Activated CD4-positive, alpha-beta T cell treated with anti-CD3 and anti-CD28 coated beads, Interleukin-2, amount 50 U/mL, for 16 hours (primary cell): Measurements from ENCODE around the gene TBCE.

Experiments
- DNase-seq: peaks from one replicate; pipeline ENCODE4 v3.0.0-alpha.2; 2020

TBCE gene

GRCh38 chr1:235367000-235367908, at the start of gene TBCE:
Gene TBCE (plus strand): TSS chr1:235367427. CDS start chr1:235380050, 12,623 bp downstream.
- DNase-seq: peak; percentile 95

- DNase-seq: no peak
Observed at GRCh38 chr1:235319255-235319654, 48.0 kb upstream of the TBCE start.

- no peak for DNase-seq
Observed at GRCh38 chr1:235320521-235321179, 46.6 kb upstream of the TBCE start.

- DNase-seq: no peak
Observed at GRCh38 chr1:235324296-235324695, 42.9 kb upstream of the TBCE start.

GRCh38 chr1:235325139-235325538, 42.1 kb upstream of the TBCE start:
- no peak for DNase-seq

- DNase-seq: no peak
Observed at GRCh38 chr1:235325854-235326253, 41.4 kb upstream of the TBCE start.

- peak; percentile 58 for DNase-seq
Observed at GRCh38 chr1:235326719-235327558, 40.3 kb upstream of the TBCE start.

- no peak for DNase-seq
Observed at GRCh38 chr1:235327559-235328270, 39.5 kb upstream of the TBCE start, which contains the start of gene ARID4B. Gene ARID4B (minus strand): TSS chr1:235328179. CDS start chr1:235326919, 1,260 bp downstream.

GRCh38 chr1:235328271-235329138, 38.7 kb upstream of the TBCE start, which contains the start of gene GGPS1:
Gene GGPS1 (plus strand): TSS chr1:235328570. CDS start chr1:235335265, 6,695 bp downstream.
- peak; percentile 99 for DNase-seq

GRCh38 chr1:235329139-235329902, 37.9 kb upstream of the TBCE start:
- peak; percentile 49 for DNase-seq

GRCh38 chr1:235330918-235331285, 36.3 kb upstream of the TBCE start:
- DNase-seq: no peak

GRCh38 chr1:235331401-235331800, 35.8 kb upstream of the TBCE start:
- no peak for DNase-seq

- DNase-seq: peak; percentile 45
Observed at GRCh38 chr1:235336903-235337302, 30.3 kb upstream of the TBCE start.

GRCh38 chr1:235339746-235340145, 27.5 kb upstream of the TBCE start:
- DNase-seq: no peak

- DNase-seq: no peak
Observed at GRCh38 chr1:235341334-235341733, 25.9 kb upstream of the TBCE start.

GRCh38 chr1:235342039-235342438, 25.2 kb upstream of the TBCE start:
- DNase-seq: no peak

- DNase-seq: no peak
Observed at GRCh38 chr1:235342471-235342870, 24.8 kb upstream of the TBCE start.

GRCh38 chr1:235343726-235344125, 23.5 kb upstream of the TBCE start:
- no peak for DNase-seq

- no peak for DNase-seq
Observed at GRCh38 chr1:235351441-235351840, 15.8 kb upstream of the TBCE start.

- DNase-seq: no peak
Observed at GRCh38 chr1:235351898-235352297, 15.3 kb upstream of the TBCE start.
